GM23248 (cell line): ENCODE data around the gene NECTIN3. TPM values are rescaled to one million over a fixed set of nuclear protein-coding genes. Genes with fewer than 3 reads are reported as not detected.

ENCODE experiments used
- DNase-seq: peaks from one replicate; pipeline ENCODE4 v3.0.0-alpha.2; 2015
- H2AFZ ChIP-seq: fragments of 200-600 bp; sonication (generic); 2 replicates; pipeline ENCODE4 v1.6.1; 2016; ENCODE audit warnings: antibody characterized with exemption
- H3F3A ChIP-seq: fragments of 200-600 bp; sonication (generic); 2 replicates; pipeline ENCODE4 v1.6.1; 2016; ENCODE audit warnings: mild to moderate bottlenecking, antibody characterized with exemption, mixed run types; ENCODE audit not compliant: insufficient read depth
- H3K27ac ChIP-seq: fragments of 200-600 bp; sonication (generic); 2 replicates; pipeline ENCODE4 v1.5.1; 2016; ENCODE audit warnings: mild to moderate bottlenecking
- H3K27me3 ChIP-seq: fragments of 200-600 bp; sonication (generic); replicated peaks from 2 replicates; pipeline ENCODE4 v1.6.1; 2016; ENCODE audit warnings: mild to moderate bottlenecking; ENCODE audit not compliant: insufficient read depth
- H3K36me3 ChIP-seq: fragments of 200-600 bp; sonication (generic); 2 replicates; pipeline ENCODE4 v1.6.1; 2016; ENCODE audit warnings: low read depth, mild to moderate bottlenecking
- H3K4me1 ChIP-seq: fragments of 200-600 bp; sonication (generic); 2 replicates; pipeline ENCODE4 v1.6.1; 2016; ENCODE audit warnings: mild to moderate bottlenecking; ENCODE audit not compliant: insufficient read depth
- H3K4me2 ChIP-seq: fragments of 200-600 bp; sonication (generic); one replicate; pipeline ENCODE4 v1.6.1; 2016; ENCODE audit warnings: mild to moderate bottlenecking; ENCODE audit not compliant: unreplicated experiment
- H3K4me3 ChIP-seq: fragments of 200-600 bp; sonication (generic); 2 replicates; pipeline ENCODE4 v1.5.1; 2016; ENCODE audit warnings: mild to moderate bottlenecking
- H3K79me2 ChIP-seq: fragments of 200-600 bp; sonication (generic); 2 replicates; pipeline ENCODE4 v1.6.1; 2016; ENCODE audit warnings: mild to moderate bottlenecking; ENCODE audit not compliant: insufficient read depth
- H3K9ac ChIP-seq: fragments of 200-600 bp; sonication (generic); 2 replicates; pipeline ENCODE4 v1.6.1; 2016; ENCODE audit warnings: mild to moderate bottlenecking
- H3K9me2 ChIP-seq: fragments of 200-600 bp; sonication (generic); 2 replicates; pipeline ENCODE4 v1.6.1; 2016; ENCODE audit warnings: mixed run types, mild to moderate bottlenecking, moderate library complexity; ENCODE audit not compliant: insufficient read depth
- H3K9me3 ChIP-seq: fragments of 200-600 bp; sonication (generic); one replicate; pipeline ENCODE4 v1.6.1; 2017; ENCODE audit warnings: low read depth
- H4K20me1 ChIP-seq: fragments of 200-600 bp; sonication (generic); 2 replicates; pipeline ENCODE4 v1.6.0; 2016; ENCODE audit not compliant: insufficient read depth
- EZH2 ChIP-seq: fragments of 200-600 bp; sonication (generic); IDR thresholded peaks from 2 replicates; pipeline ENCODE4 v1.6.1; 2018; ENCODE audit warnings: antibody characterized with exemption, mild to moderate bottlenecking; ENCODE audit not compliant: insufficient read depth, poor library complexity, severe bottlenecking
- EZH2phosphoT487 ChIP-seq: fragments of 200-600 bp; sonication (generic); IDR thresholded peaks from 2 replicates; pipeline ENCODE4 v1.6.1; 2018; ENCODE audit warnings: antibody characterized with exemption, moderate library complexity, mild to moderate bottlenecking, low read depth; ENCODE audit not compliant: insufficient read depth
- WGBS, 2 experiments: methylation state at CpG; one replicate each; pipeline ENCODE4 v1.1.6; 2015 to 2017; ENCODE audit warnings: low lambda C conversion rate in 2 of 2, low coverage in 1 of 2; ENCODE audit errors: missing lambda C conversion rate in 2 of 2; 5-methylcytosine and 5-hydroxymethylcytosine counted together
- in situ Hi-C: fragments of 300-500 bp; cut with MboI; formaldehyde crosslinking; loops from 2 replicates; pipeline ENCODE4 v1.15.0; 2020
- polyA plus RNA-seq: library from polyadenylated mRNA; unstranded; fragments of >200 nt; fragmentation: Nextera tagmentation; extraction: Ambion mirVana; gene quantifications from 2 replicates; pipeline ENCODE4 v1.2.1, GENCODE V29; 2016
- total RNA-seq: library from RNA; depleted of rRNA; stranded (reverse); fragments of >200 nt; shearing (Covaris generic); gene quantifications from 2 replicates; pipeline ENCODE4 v1.2.3, GENCODE V29; 2014

Gene NECTIN3
- total and polyA plus RNA-seq, 2 experiments from 2014 or later, result 11.7 to 125 TPM

GRCh38 chr3:111237946-111238345 lies 166.3 kb downstream of the NECTIN3 start:
- Histone ChIP-seq H3F3A (peaks cover 21% of the 10 kb centered on the region), H3K9me3 (no peaks in the 10 kb centered on the region), H3K36me3 (no peaks in the 10 kb centered on the region), H3K9me2 (no peaks in the 10 kb centered on the region), H3K9ac (no peak overlapping the region), H3K79me2 (no peaks in the 10 kb centered on the region), H4K20me1 (no peaks in the 10 kb centered on the region), H3K4me3 (no peak overlapping the region), H2AFZ (no peak overlapping the region), H3K27ac (peak overlapping the region; percentile 76), H3K4me2 (no peak overlapping the region), H3K4me1 (peaks cover 20% of the 10 kb centered on the region), H3K27me3 (no peaks in the 10 kb centered on the region)
- WGBS, 2 experiments, result 27 to 52% methylated on average over 1 of the region's 1 CpG
- in situ Hi-C loops, result no loop called here
- DNase-seq, result no peak
- TF ChIP-seq EZH2phosphoT487 (no peak), EZH2 (no peak)

DNA sequence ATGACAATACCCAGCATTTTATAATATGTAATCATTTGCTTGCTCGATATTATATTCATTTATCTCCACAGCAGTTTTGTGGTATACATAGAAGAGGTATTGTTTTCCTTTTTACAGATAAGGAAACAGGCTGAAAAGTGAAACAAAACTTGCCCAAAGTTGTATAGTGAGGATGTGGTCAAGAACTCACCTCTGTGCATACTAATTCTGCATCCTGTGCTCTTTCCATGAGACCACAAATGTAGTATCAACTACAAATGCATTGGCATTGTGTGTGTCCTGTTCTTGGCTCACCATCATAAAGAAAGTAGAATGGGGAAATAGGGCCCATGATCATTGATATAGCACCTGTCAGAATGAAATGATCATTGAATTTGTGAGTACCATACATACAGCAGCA lies 167.3 kb downstream of the NECTIN3 start:
- no peaks in the 10 kb centered on the region for H3K9me3 ChIP-seq
- peaks cover 21% of the 10 kb centered on the region for H3F3A ChIP-seq
- no peak overlapping the region for H3K4me2 ChIP-seq
- H3K36me3 ChIP-seq, result no peaks in the 10 kb centered on the region
- no peak overlapping the region for H3K9ac ChIP-seq
- peaks cover 20% of the 10 kb centered on the region for H3K4me1 ChIP-seq
- DNase-seq, result no peak
- H3K27me3 ChIP-seq, result no peaks in the 10 kb centered on the region
- H3K4me3 ChIP-seq, result no peak overlapping the region
- no peak overlapping the region for H2AFZ ChIP-seq
- 95 to 100% methylated on average over 1 of the region's 1 CpG for WGBS, 2 experiments
- TF ChIP-seq EZH2 (no peak), EZH2phosphoT487 (no peak)
- no peaks in the 10 kb centered on the region for H3K9me2 ChIP-seq
- no peaks in the 10 kb centered on the region for H3K79me2 ChIP-seq
- no peaks in the 10 kb centered on the region for H4K20me1 ChIP-seq
- in situ Hi-C loops, result no loop called here
- no peak overlapping the region for H3K27ac ChIP-seq

DNA sequence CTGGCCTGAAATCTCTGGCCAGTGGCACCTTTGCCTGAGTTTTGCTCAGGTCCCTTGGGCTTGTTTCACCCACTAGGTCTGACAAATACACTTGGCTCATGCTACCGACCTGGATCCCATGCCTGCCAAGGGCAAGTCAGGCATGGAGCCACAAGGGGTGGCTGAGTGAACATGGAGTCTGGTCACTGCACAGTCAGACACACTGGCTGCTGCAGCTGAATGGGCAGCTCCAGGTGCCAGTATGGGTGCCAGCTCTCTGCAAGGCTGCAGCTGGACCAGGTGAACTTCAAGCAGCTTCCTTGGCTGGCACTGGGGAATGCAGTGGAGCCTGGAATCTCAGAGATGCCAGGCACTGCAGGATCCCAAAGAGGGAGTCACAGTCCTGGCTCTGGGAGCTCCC lies 170.3 kb downstream of the NECTIN3 start:
- TF ChIP-seq EZH2, result no peak
- TF ChIP-seq EZH2phosphoT487, result no peak
- no peaks in the 10 kb centered on the region for H4K20me1 ChIP-seq
- H3K27me3 ChIP-seq, result no peaks in the 10 kb centered on the region

More for the DNA sequence above, 170.3 kb downstream of the NECTIN3 start:
- H2AFZ ChIP-seq, result no peak overlapping the region
- in situ Hi-C loops, result no loop called here
- H3K9me3 ChIP-seq, result no peaks in the 10 kb centered on the region
- no peaks in the 10 kb centered on the region for H3K36me3 ChIP-seq
- no peak overlapping the region for H3K9ac ChIP-seq
- 57 to 60% methylated on average over 1 of the region's 1 CpG for WGBS, 2 experiments
- peaks cover 31% of the 10 kb centered on the region for H3F3A ChIP-seq
- H3K27ac ChIP-seq, result no peak overlapping the region
- H3K9me2 ChIP-seq, result no peaks in the 10 kb centered on the region
- no peak overlapping the region for H3K4me3 ChIP-seq
- no peaks in the 10 kb centered on the region for H3K79me2 ChIP-seq
- no peak for DNase-seq
- H3K4me1 ChIP-seq, result peaks cover 31% of the 10 kb centered on the region
- no peak overlapping the region for H3K4me2 ChIP-seq
